Loucy (cell line): ENCODE results near the gene CFAP53.

Experiments used
- H2AFZ ChIP-seq: fragments of 200-600 bp; sonication (generic); 2 replicates; pipeline ENCODE4 v1.6.0; 2016; ENCODE audit warnings: antibody characterized with exemption, mild to moderate bottlenecking, low read length, moderate library complexity
- H3F3A ChIP-seq: fragments of 200-600 bp; 2 replicates; pipeline ENCODE4 v1.6.0; 2016; ENCODE audit warnings: antibody characterized with exemption, low read depth, mild to moderate bottlenecking
- H3K27me3 ChIP-seq: fragments of 200-600 bp; sonication (generic); 2 replicates; pipeline ENCODE4 v1.6.1; 2014; ENCODE audit warnings: low read length, mild to moderate bottlenecking; ENCODE audit not compliant: insufficient read depth, poor library complexity, severe bottlenecking
- H3K36me3 ChIP-seq: fragments of 200-600 bp; sonication (generic); 2 replicates; pipeline ENCODE4 v1.6.1; 2016; ENCODE audit warnings: low read length; ENCODE audit not compliant: insufficient read depth
- H3K4me1 ChIP-seq: fragments of 200-600 bp; sonication (generic); 2 replicates; pipeline ENCODE4 v1.5.1; 2014; ENCODE audit warnings: low read length, mild to moderate bottlenecking; ENCODE audit not compliant: insufficient read depth, poor library complexity, severe bottlenecking
- H3K4me2 ChIP-seq: fragments of 200-600 bp; sonication (generic); 2 replicates; pipeline ENCODE4 v1.6.0; 2014; ENCODE audit warnings: antibody characterized with exemption, low read length, low read depth, mild to moderate bottlenecking; ENCODE audit not compliant: poor library complexity, severe bottlenecking
- H3K4me3 ChIP-seq: fragments of 200-600 bp; sonication (generic); 2 replicates; pipeline ENCODE4 v1.5.1; 2014; ENCODE audit warnings: low read length, mild to moderate bottlenecking, mixed read lengths; ENCODE audit not compliant: poor library complexity, severe bottlenecking
- H3K79me2 ChIP-seq: fragments of 200-600 bp; sonication (generic); 2 replicates; pipeline ENCODE4 v1.6.1; 2014; ENCODE audit warnings: low read length; ENCODE audit not compliant: insufficient read depth
- H3K9ac ChIP-seq: fragments of 200-600 bp; sonication (generic); 2 replicates; pipeline ENCODE4 v1.6.0; 2014; ENCODE audit warnings: mild to moderate bottlenecking, low read depth, low read length, moderate library complexity; ENCODE audit not compliant: poor library complexity, severe bottlenecking
- H3K9me2 ChIP-seq: fragments of 200-600 bp; sonication (generic); replicated peaks from 2 replicates; pipeline ENCODE4 v1.6.1; 2016; ENCODE audit warnings: low read depth, low read length, mixed read lengths
- H3K9me3 ChIP-seq: fragments of 200-600 bp; sonication (generic); 2 replicates; pipeline ENCODE4 v1.6.1; 2014; ENCODE audit warnings: mild to moderate bottlenecking, antibody characterized with exemption, low read length, low read depth; ENCODE audit not compliant: insufficient read depth
- H4K20me1 ChIP-seq: fragments of 200-600 bp; sonication (generic); 2 replicates; pipeline ENCODE4 v1.6.0; 2014; ENCODE audit warnings: antibody characterized with exemption, low read length, mild to moderate bottlenecking; ENCODE audit not compliant: insufficient read depth, poor library complexity, severe bottlenecking
- EZH2phosphoT487 ChIP-seq: fragments of 200-600 bp; IDR thresholded peaks from 2 replicates; pipeline ENCODE4 v1.6.1; 2018; ENCODE audit warnings: antibody characterized with exemption, mild to moderate bottlenecking, moderate library complexity, borderline replicate concordance
- TF ChIP-seq, protein P1 (sequence below): fragments of 200-600 bp; sonication (generic); conservative IDR thresholded peaks from 2 replicates; pipeline ENCODE4 v1.5.1; 2014; ENCODE audit warnings: mild to moderate bottlenecking, antibody characterized with exemption, low read length

Gene CFAP53

DNA sequence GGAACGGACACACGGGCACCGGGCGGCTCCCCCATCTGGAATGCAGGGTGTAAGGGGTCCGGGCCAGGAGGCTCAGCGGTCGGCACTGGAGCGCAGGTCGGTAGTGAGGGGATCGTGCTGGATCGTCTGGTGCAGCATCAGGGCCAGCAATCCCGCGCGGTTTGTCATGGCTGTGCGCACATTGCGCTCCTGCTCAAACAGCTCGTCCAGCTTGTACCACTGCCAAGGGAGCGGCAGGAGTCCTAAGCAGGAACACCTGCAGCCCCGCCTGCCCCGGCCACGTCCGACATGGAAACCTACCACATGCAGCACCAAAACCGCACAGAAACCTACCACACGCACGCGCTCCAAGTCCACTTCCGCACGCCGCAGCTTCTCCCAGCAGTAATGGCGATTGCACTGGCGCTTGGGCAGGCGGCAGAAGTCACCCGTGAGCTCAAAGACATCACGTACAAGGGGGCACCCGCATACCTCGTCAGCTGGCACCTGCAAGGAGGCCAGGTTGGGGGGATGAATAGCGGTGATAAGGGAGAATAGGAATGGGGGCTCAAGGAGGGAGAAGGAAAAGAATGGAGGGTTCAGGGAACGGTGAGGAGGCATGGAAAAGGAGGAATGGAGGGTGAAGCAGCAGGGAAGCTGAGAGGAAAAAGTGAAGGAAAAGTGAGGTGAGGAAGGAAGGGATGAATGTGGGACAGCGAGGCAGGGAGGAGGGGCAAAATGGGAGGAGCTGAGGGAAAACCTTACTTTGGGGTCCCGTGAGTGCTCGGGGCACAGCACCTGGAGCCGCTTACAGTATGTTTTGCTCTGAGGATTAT is 16.4 kb upstream of the CFAP53 start:
- no peak for TF ChIP-seq EZH2phosphoT487
- TF ChIP-seq, protein P1, sequence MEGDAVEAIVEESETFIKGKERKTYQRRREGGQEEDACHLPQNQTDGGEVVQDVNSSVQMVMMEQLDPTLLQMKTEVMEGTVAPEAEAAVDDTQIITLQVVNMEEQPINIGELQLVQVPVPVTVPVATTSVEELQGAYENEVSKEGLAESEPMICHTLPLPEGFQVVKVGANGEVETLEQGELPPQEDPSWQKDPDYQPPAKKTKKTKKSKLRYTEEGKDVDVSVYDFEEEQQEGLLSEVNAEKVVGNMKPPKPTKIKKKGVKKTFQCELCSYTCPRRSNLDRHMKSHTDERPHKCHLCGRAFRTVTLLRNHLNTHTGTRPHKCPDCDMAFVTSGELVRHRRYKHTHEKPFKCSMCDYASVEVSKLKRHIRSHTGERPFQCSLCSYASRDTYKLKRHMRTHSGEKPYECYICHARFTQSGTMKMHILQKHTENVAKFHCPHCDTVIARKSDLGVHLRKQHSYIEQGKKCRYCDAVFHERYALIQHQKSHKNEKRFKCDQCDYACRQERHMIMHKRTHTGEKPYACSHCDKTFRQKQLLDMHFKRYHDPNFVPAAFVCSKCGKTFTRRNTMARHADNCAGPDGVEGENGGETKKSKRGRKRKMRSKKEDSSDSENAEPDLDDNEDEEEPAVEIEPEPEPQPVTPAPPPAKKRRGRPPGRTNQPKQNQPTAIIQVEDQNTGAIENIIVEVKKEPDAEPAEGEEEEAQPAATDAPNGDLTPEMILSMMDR: no peak
- H3K4me2 ChIP-seq: peak overlapping the region; percentile 99

DNA sequence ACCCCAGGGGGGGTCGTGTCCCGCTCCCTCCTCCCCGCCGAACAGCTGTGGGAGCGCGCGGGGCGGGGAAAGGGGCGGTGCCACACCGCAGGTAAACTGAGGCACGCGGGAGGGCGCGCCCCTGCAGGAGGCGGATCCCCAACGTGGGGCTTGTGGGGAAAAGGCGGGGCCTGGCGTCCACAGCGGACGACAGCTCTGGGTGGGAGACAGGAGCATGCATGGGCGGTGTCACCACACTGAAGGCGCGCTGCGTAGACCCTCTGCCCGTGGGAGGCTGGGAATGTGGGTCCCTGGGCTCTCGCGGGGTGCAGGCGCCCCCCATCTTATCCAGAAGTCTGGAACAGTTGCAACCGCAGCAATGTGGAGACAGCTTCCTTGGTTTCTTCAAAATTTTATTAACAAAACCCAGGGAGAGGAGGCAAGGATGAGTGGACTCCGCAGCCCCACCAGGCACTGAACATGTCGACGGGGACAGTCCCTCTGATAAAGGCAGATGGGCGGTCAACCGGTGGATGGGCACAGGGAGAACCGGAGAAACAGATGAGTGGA is 15.8 kb upstream of the CFAP53 start:
- Histone ChIP-seq H3K9me2 (no peaks in the 10 kb centered on the region), H3K9ac (peak overlapping the region; percentile 97), H3K9me3 (no peaks in the 10 kb centered on the region), H3K79me2 (peaks cover 67% of the 10 kb centered on the region), H3F3A (no peaks in the 10 kb centered on the region), H3K27me3 (no peaks in the 10 kb centered on the region), H3K36me3 (peaks cover 29% of the 10 kb centered on the region; the same call in 1 of the 2 replicates), H3K4me3 (peak overlapping the region; percentile 90), H3K4me1 (peaks cover 37% of the 10 kb centered on the region), H2AFZ (peak overlapping the region; percentile 90), H3K4me2 (peak overlapping the region; percentile 99), H4K20me1 (peaks cover 29% of the 10 kb centered on the region)
- TF ChIP-seq EZH2phosphoT487: no peak
- TF ChIP-seq, protein P1: no peak

More for the DNA sequence above, 16.4 kb upstream of the CFAP53 start:
- Histone ChIP-seq H3K9ac (peak overlapping the region; percentile 97), H3K4me1 (peaks cover 36% of the 10 kb centered on the region), H3K79me2 (peaks cover 71% of the 10 kb centered on the region), H4K20me1 (peaks cover 28% of the 10 kb centered on the region), H3K4me3 (peak overlapping the region; percentile 90), H3K27me3 (no peaks in the 10 kb centered on the region), H3K36me3 (peaks cover 29% of the 10 kb centered on the region; the same call in 1 of the 2 replicates), H2AFZ (no peak overlapping the region), H3K9me3 (no peaks in the 10 kb centered on the region), H3K9me2 (no peaks in the 10 kb centered on the region), H3F3A (no peaks in the 10 kb centered on the region)

DNA sequence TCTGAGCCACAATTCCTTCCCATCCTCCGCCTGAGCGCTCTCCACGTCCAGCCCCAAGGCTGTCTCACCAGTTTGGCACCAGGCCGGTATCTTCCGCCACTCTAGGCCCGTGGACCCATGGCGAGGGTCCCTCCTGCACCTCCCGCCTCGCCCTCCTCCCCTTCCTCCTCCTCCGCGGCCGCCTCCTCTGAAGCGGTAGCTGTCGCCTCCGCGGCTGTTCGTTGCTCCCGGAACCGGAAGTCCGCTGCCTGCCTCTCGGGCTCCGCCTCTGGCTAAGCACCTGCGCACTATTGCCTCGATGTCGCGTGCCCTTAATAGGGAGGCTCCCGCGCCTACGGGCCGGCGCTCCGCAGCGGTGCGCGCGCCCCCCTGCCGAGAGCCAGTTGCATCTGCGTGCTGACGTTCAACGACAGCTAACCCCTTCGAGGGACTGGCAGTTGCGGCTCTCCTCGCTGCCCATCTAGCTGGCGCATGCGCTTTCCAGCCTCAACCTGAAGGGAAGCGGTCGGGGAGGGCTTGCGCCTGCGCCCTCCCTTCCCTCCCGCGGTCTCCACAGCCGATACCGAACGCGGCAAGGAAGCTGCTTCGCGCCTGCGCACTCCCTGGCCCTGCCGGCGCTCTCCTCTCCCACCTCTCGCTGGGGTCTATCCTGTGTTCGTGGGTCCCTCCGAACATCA is 15.1 kb upstream of the CFAP53 start, which contains the start of gene MBD1:
Gene MBD1, minus strand, starts transcription at position 229 of the 677 bp plus-strand sequence. CDS start 1,531 bp downstream, outside the sequence.
- H3K36me3 ChIP-seq: peaks cover 35% of the 10 kb centered on the region; the same call in 1 of the 2 replicates
- H3K79me2 ChIP-seq: peaks cover 61% of the 10 kb centered on the region
- peak within 1 kb of the TSS; percentile 97 for H3K9ac ChIP-seq

More for the DNA sequence above, 15.1 kb upstream of the CFAP53 start, which contains the start of gene MBD1:
- Histone ChIP-seq H3K4me1 (peaks cover 34% of the 10 kb centered on the region), H3K27me3 (no peaks in the 10 kb centered on the region), H2AFZ (peak within 1 kb of the TSS; percentile 90), H3F3A (no peaks in the 10 kb centered on the region), H3K9me2 (no peaks in the 10 kb centered on the region), H3K9me3 (no peaks in the 10 kb centered on the region), H4K20me1 (peaks cover 29% of the 10 kb centered on the region), H3K4me2 (peak within 1 kb of the TSS; percentile 99), H3K4me3 (peak within 1 kb of the TSS; percentile 90)
- TF ChIP-seq, protein P1: no peak; the same call in 1 of the 2 replicates
- TF ChIP-seq EZH2phosphoT487: no peak
